B cell (primary cell): Measurements from ENCODE around the gene URM1. TPM values are rescaled to one million over a fixed set of nuclear protein-coding genes. Genes with fewer than 3 reads are reported as not detected.

Experiments
- ATAC-seq: fragments of 200-7000 bp; cut with Tn5 transposase; one replicate; pipeline ENCODE4 v1.10.0; 2021; ENCODE audit warnings: low read depth, mild to moderate bottlenecking, moderate number of reproducible peaks, moderate library complexity
- CTCF ChIA-PET: fragments of 350-600 bp; sonication (Branson Sonifier 250); formaldehyde crosslinking; loops from one replicate; lab custom pipeline; 2021; ENCODE audit warnings: antibody characterized with exemption, inconsistent platforms; lab: Charles Lee
- POLR2A ChIA-PET: fragments of 350-600 bp; sonication (Branson Sonifier 250); formaldehyde crosslinking; loops from one replicate; lab custom pipeline; 2021; ENCODE audit warnings: antibody characterized with exemption; lab: Charles Lee
- DNase-seq: peaks from one replicate; pipeline ENCODE4 v3.0.0; 2013
- H2AFZ ChIP-seq: 2 replicates; pipeline ENCODE4 v1.6.1; 2012; ENCODE audit warnings: mild to moderate bottlenecking, low read depth, low read length; ENCODE audit not compliant: insufficient read depth, poor library complexity, severe bottlenecking
- H3K27ac ChIP-seq, 2 donors: 1 replicate in 1 of 2; 2 replicates in 1 of 2; pipeline ENCODE4 v1.5.1; 2012 to 2013; ENCODE audit warnings: low read length in 2 of 2, mild to moderate bottlenecking in 2 of 2, moderate library complexity in 1 of 2
- H3K27me3 ChIP-seq, 4 experiments: fragments of 200-600 bp in 1 of 4; sonication (generic) in 1 of 4; replicated peaks in 1 of 4; 1 replicate in 2 of 4; 2 replicates in 2 of 4; pipeline versions ENCODE4 v1.6.1 to v1.7.0; 2013 to 2016; ENCODE audit warnings: low read length in 3 of 4, mild to moderate bottlenecking in 2 of 4, mixed read lengths in 1 of 4, moderate library complexity in 1 of 4; ENCODE audit not compliant: insufficient read depth in 4 of 4, control insufficient read depth in 3 of 4; ENCODE audit errors: control extremely low read depth in 1 of 4
- H3K36me3 ChIP-seq, 2 experiments: replicated peaks in 1 of 2; 1 replicate in 1 of 2; 2 replicates in 1 of 2; pipeline versions ENCODE4 v1.6.1 to v1.7.1; 2013; ENCODE audit warnings: low read length in 1 of 2; ENCODE audit not compliant: insufficient read depth in 2 of 2, control insufficient read depth in 1 of 2; ENCODE audit errors: control extremely low read depth in 1 of 2, extremely low read depth in 1 of 2
- H3K4me1 ChIP-seq, 2 donors: fragments of 200-600 bp in 1 of 2; sonication (generic) in 1 of 2; 1 replicate in 1 of 2; 2 replicates in 1 of 2; pipeline versions ENCODE4 v1.5.1 to v1.6.1; 2013 to 2017; ENCODE audit warnings: low read length in 2 of 2; ENCODE audit not compliant: control insufficient read depth in 2 of 2, insufficient read depth in 2 of 2
- H3K4me2 ChIP-seq: replicated peaks from 2 replicates; pipeline ENCODE3; 2012; ENCODE audit warnings: mild to moderate bottlenecking, low read depth, low read length; ENCODE audit not compliant: poor library complexity, severe bottlenecking
- H3K4me3 ChIP-seq, 5 experiments: fragments of 200-600 bp in 1 of 5; sonication (generic) in 1 of 5; 1 replicate in 3 of 5; 2 replicates in 2 of 5; pipeline versions ENCODE4 v1.5.1 to v1.7.0; 2011 to 2016; ENCODE audit warnings: low read length in 4 of 5, mild to moderate bottlenecking in 4 of 5, low read depth in 2 of 5, control low read depth in 1 of 5, moderate library complexity in 1 of 5; ENCODE audit not compliant: insufficient read depth in 1 of 5; ENCODE audit errors: control extremely low read depth in 1 of 5, extremely low read depth in 1 of 5
- H3K79me2 ChIP-seq: fragments of 200-600 bp; sonication (generic); one replicate; pipeline ENCODE4 v1.6.0; 2016; ENCODE audit warnings: low read length; ENCODE audit not compliant: control insufficient read depth, insufficient read depth
- H3K9ac ChIP-seq: fragments of 200-600 bp; sonication (generic); 2 replicates; pipeline ENCODE4 v1.6.1; 2017; ENCODE audit warnings: mild to moderate bottlenecking, low read length, moderate library complexity
- H3K9me3 ChIP-seq, 3 donors: one replicate each; pipeline versions ENCODE4 v1.6.1 to v1.7.1; 2013; ENCODE audit warnings: low read length in 2 of 3; ENCODE audit not compliant: control insufficient read depth in 2 of 3, insufficient read depth in 1 of 3; ENCODE audit errors: control extremely low read depth in 1 of 3
- H4K20me1 ChIP-seq: 2 replicates; pipeline ENCODE4 v1.6.0; 2012; ENCODE audit warnings: mild to moderate bottlenecking, low read length; ENCODE audit not compliant: insufficient read depth, control insufficient read depth, poor library complexity, severe bottlenecking
- H3K27ac Mint-ChIP-seq: one replicate; pipeline ENCODE4 v1.8.0; 2021; ENCODE audit warnings: mixed read lengths
- H3K27me3 Mint-ChIP-seq: one replicate; pipeline ENCODE4 v1.8.0; 2021; ENCODE audit warnings: mixed read lengths
- H3K4me1 Mint-ChIP-seq: one replicate; pipeline ENCODE4 v1.8.0; 2021; ENCODE audit warnings: mixed read lengths
- H3K4me3 Mint-ChIP-seq: one replicate; pipeline ENCODE4 v1.8.0; 2021; ENCODE audit warnings: mixed read lengths
- H3K9me3 Mint-ChIP-seq: one replicate; pipeline ENCODE4 v1.8.0; 2022; ENCODE audit warnings: mixed read lengths; ENCODE audit not compliant: insufficient read depth
- EZH2 ChIP-seq: IDR thresholded peaks from 2 replicates; pipeline ENCODE4 v1.6.1; 2012; ENCODE audit warnings: borderline replicate concordance, low read depth, mild to moderate bottlenecking, moderate library complexity, low read length; ENCODE audit not compliant: insufficient read depth, poor library complexity, severe bottlenecking
- WGBS: methylation state at CpG from one replicate; pipeline ENCODE4 v1.1.5; 2013; ENCODE audit warnings: missing lambda C conversion rate; ENCODE audit not compliant: insufficient coverage; 5-methylcytosine and 5-hydroxymethylcytosine counted together
- intact Hi-C: fragments of 100-400 bp; cut with micrococcal nuclease; formaldehyde crosslinking; loops from one replicate; pipeline ENCODE4 v1.10.0; 2022
- polyA plus RNA-seq: library from polyadenylated mRNA; depleted of rRNA; stranded (reverse); fragments of >200 nt; gene quantifications from 2 replicates; pipeline ENCODE4 v1.2.3, GENCODE V29; 2012
- total RNA-seq, 2 donors: library from RNA; stranded (reverse); fragments of 120-200 nt in 1 of 2; gene quantifications; 1 replicate in 1 of 2; 2 replicates in 1 of 2; pipeline versions ENCODE4 v1.2.3 to v1.2.4, GENCODE V29; 2013 to 2022
- TF ChIP-seq, protein P1 (sequence below): fragments of 200-600 bp; IDR thresholded peaks from one replicate; pipeline ENCODE4 v1.8.0; 2022; ENCODE audit warnings: antibody characterized with exemption, mild to moderate bottlenecking

Gene URM1
- total and polyA plus RNA-seq, 2 donors (not counting 1 experiment from before 2014, with no cell fraction given): 40.3 to 43.8 TPM

DNA sequence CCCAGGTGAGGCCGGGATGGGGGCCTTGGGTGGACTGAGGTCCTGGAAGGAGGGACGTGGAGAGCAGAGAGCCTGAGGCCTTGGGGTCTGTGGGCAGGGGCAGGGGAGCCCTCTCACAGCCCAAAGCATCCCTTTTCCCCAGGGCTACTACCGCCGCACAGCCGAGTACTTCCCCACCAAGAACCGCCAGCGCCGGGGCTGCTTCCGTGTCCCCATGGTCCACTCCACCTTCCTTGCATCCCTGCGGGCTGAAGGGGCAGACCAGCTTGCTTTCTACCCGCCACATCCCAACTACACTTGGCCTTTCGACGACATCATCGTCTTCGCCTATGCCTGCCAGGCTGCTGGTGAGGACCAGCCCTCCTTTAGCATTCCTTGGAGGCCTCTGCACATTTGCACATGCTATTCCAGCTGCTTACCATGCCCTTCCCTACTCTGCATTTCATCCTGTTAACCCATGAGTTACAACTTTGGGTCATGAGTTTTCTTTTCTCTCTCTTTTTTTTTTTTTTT, 53.1 kb downstream of the URM1 start:
- TF ChIP-seq, protein P1, sequence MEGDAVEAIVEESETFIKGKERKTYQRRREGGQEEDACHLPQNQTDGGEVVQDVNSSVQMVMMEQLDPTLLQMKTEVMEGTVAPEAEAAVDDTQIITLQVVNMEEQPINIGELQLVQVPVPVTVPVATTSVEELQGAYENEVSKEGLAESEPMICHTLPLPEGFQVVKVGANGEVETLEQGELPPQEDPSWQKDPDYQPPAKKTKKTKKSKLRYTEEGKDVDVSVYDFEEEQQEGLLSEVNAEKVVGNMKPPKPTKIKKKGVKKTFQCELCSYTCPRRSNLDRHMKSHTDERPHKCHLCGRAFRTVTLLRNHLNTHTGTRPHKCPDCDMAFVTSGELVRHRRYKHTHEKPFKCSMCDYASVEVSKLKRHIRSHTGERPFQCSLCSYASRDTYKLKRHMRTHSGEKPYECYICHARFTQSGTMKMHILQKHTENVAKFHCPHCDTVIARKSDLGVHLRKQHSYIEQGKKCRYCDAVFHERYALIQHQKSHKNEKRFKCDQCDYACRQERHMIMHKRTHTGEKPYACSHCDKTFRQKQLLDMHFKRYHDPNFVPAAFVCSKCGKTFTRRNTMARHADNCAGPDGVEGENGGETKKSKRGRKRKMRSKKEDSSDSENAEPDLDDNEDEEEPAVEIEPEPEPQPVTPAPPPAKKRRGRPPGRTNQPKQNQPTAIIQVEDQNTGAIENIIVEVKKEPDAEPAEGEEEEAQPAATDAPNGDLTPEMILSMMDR: no peak
- TF ChIP-seq EZH2: no peak
- Mint-ChIP-seq H3K27me3 (no peaks in the 10 kb centered on the region), H3K27ac (no peak overlapping the region), H3K4me1 (peaks cover 7% of the 10 kb centered on the region), H3K9me3 (no peaks in the 10 kb centered on the region), H3K4me3 (no peak overlapping the region)
- Histone ChIP-seq H4K20me1 (no peaks in the 10 kb centered on the region), H3K9ac (no peak overlapping the region), H3K27ac (no peak overlapping the region), H3K4me3 (no peak overlapping the region), H3K27me3 (peaks cover 0 to 16% (median 2%) of the 10 kb centered on the region in 4 experiments), H3K4me1 (peaks cover 15% of the 10 kb centered on the region in 2 donors), H3K36me3 (no peaks in the 10 kb centered on the region), H3K9me3 (peaks cover 0 to 4% (median 0%) of the 10 kb centered on the region in 3 donors), H3K4me2 (no peak overlapping the region), H2AFZ (no peak overlapping the region), H3K79me2 (no peaks in the 10 kb centered on the region)
- intact Hi-C loops: no loop called here
- no peak for DNase-seq
- ChIA-PET POLR2A (no interaction called here), CTCF (interaction anchor here (1.0 kb wide), 1 partner anchor 470 kb away, joined by 5 read pairs; no protein-coding TSS in a partner anchor)
- 94% methylated on average over 14 of the region's 15 CpGs for WGBS
- ATAC-seq: no peak

DNA sequence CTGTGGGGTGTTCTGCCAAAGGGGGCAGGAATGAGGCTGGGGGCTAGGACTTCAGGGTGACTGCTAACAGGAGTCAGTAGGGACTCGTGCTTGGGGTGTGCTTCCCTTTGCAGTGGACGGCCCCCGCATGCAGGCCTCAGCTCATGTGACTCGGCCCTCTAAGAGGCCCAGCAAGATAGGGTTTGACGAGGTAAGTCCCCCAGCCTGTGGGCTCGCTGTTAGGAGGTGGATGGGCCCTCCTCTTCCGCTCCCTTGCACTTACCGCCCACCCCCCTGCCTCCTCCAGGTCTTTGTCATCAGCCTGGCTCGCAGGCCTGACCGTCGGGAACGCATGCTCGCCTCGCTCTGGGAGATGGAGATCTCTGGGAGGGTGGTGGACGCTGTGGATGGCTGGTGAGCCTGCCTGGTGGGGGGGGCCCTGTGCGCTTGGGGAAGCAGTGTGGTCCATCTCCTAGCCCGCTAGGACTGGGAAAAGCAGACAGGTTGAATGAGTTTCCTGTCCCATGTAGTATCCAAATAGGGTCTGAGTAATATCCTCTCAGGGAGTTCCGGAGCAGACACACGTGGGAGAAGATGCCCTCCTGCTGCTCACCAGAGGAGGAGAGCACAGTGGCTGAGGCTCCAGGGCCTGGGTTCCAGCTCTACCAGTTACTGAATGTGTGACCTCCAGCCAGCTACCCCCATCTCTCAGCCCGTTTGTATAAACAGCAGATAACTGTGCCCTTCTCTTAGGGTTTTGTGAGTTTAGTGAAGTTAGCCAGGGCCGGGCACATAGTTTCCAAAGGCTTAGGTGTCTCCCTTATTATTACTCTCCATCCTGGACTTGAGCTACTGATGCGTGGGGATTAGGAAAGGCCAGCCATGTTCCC, 57.7 kb downstream of the URM1 start:
- H3K4me1 ChIP-seq: no peaks in the 10 kb centered on the region
- no peaks in the 10 kb centered on the region for H3K4me1 Mint-ChIP-seq
- POLR2A ChIA-PET: no interaction called here

More for the DNA sequence above, 57.7 kb downstream of the URM1 start:
- no peaks in the 10 kb centered on the region for H3K79me2 ChIP-seq
- no peak for DNase-seq
- 91% methylated on average over 20 of the region's 22 CpGs for WGBS
- Mint-ChIP-seq H3K4me3 (no peak overlapping the region), H3K27me3 (no peaks in the 10 kb centered on the region), H3K9me3 (no peaks in the 10 kb centered on the region), H3K27ac (no peak overlapping the region)
- no peak overlapping the region for H3K4me3 ChIP-seq
- no peaks in the 10 kb centered on the region for H4K20me1 ChIP-seq
- no peak overlapping the region for H3K4me2 ChIP-seq
- intact Hi-C loops: no loop called here
- CTCF ChIA-PET: interaction anchor here (1.2 kb wide), 1 partner anchor 9 kb away, joined by 12 read pairs; the partner anchor contains the start of gene CERCAM
- no peaks in the 10 kb centered on the region for H3K9me3 ChIP-seq
- TF ChIP-seq EZH2: no peak
- TF ChIP-seq, protein P1: no peak
- H3K27ac ChIP-seq: no peak overlapping the region
- no peak overlapping the region for H2AFZ ChIP-seq
- no peak overlapping the region for H3K9ac ChIP-seq
- ATAC-seq: no peak
- no peaks in the 10 kb centered on the region for H3K27me3 ChIP-seq
- no peaks in the 10 kb centered on the region for H3K36me3 ChIP-seq
